Neural cell (in vitro differentiated cells): ENCODE measurements around the gene PLCZ1. TPM values are rescaled to one million over a fixed set of nuclear protein-coding genes. Genes with fewer than 3 reads are reported as not detected.

Experiments
- H2AFZ ChIP-seq: fragments of 200-600, 300-800 bp; sonication (generic), shearing (Covaris generic); 2 replicates; pipeline ENCODE4 v1.6.0; 2014; ENCODE audit warnings: low read depth, mild to moderate bottlenecking, antibody characterized with exemption, low read length, moderate library complexity
- H3F3A ChIP-seq: fragments of 200-600 bp; shearing (Covaris generic); 2 replicates; pipeline ENCODE4 v1.6.1; 2016; ENCODE audit warnings: mild to moderate bottlenecking, moderate library complexity, mixed read lengths, antibody characterized with exemption, low read length; ENCODE audit not compliant: insufficient read depth, poor library complexity, severe bottlenecking
- H3K27ac ChIP-seq: fragments of 200-600, 300-800 bp; sonication (generic), shearing (Covaris generic); 2 replicates; pipeline ENCODE4 v1.5.1; 2014; ENCODE audit warnings: mild to moderate bottlenecking, low read length, moderate library complexity
- H3K27me3 ChIP-seq: fragments of 300-800, 200-600 bp; sonication (generic), shearing (Covaris generic); 2 replicates; pipeline ENCODE4 v1.6.0; 2014; ENCODE audit warnings: mild to moderate bottlenecking, low read depth, low read length, moderate library complexity; ENCODE audit not compliant: insufficient read depth
- H3K36me3 ChIP-seq: fragments of 300-800, 200-600 bp; sonication (generic), shearing (Covaris generic); 2 replicates; pipeline ENCODE4 v1.5.1; 2014; ENCODE audit warnings: mild to moderate bottlenecking, antibody characterized with exemption, low read length, moderate library complexity; ENCODE audit not compliant: insufficient read depth
- H3K4me2 ChIP-seq: fragments of 300-800, 200-600 bp; sonication (generic), shearing (Covaris generic); 2 replicates; pipeline ENCODE4 v1.6.0; 2014; ENCODE audit warnings: mild to moderate bottlenecking, low read length
- H3K4me3 ChIP-seq: fragments of 300-800, 200-600 bp; sonication (generic), shearing (Covaris generic); 2 replicates; pipeline ENCODE4 v1.5.1; 2014; ENCODE audit warnings: mild to moderate bottlenecking, low read length, moderate library complexity
- H3K79me2 ChIP-seq: fragments of 200-600 bp; shearing (Covaris generic); replicated peaks from 2 replicates; pipeline ENCODE4 v1.6.0; 2014; ENCODE audit warnings: mild to moderate bottlenecking, low read length, moderate library complexity; ENCODE audit not compliant: insufficient read depth
- H3K9ac ChIP-seq: fragments of 300-800, 200-600 bp; sonication (generic), shearing (Covaris generic); 2 replicates; pipeline ENCODE4 v1.6.1; 2016; ENCODE audit warnings: mild to moderate bottlenecking, low read length, mixed read lengths
- H3K9me2 ChIP-seq: fragments of 200-600 bp; shearing (Covaris generic); 2 replicates; pipeline ENCODE4 v1.6.1; 2016; ENCODE audit warnings: mild to moderate bottlenecking, low read length, mixed read lengths; ENCODE audit not compliant: insufficient read depth
- H3K9me3 ChIP-seq: fragments of 200-600, 300-800 bp; sonication (generic), shearing (Covaris generic); 2 replicates; pipeline ENCODE4 v1.6.1; 2016; ENCODE audit warnings: mild to moderate bottlenecking, mixed run types, low read length, moderate library complexity, mixed read lengths
- H4K20me1 ChIP-seq: fragments of 200-600 bp; shearing (Covaris generic); 2 replicates; pipeline ENCODE4 v1.6.1; 2016; ENCODE audit warnings: mild to moderate bottlenecking, mixed run types; ENCODE audit not compliant: insufficient read depth
- CTCF ChIP-seq: fragments of 450-650 bp; IDR thresholded peaks from 2 replicates; pipeline ENCODE4 v1.5.1; 2014; ENCODE audit warnings: antibody characterized with exemption, mild to moderate bottlenecking, moderate library complexity; ENCODE audit not compliant: poor library complexity, severe bottlenecking
- EP300 ChIP-seq: fragments of 450-650 bp; conservative IDR thresholded peaks from 2 replicates; pipeline ENCODE4 v1.6.1; 2014; ENCODE audit warnings: antibody characterized with exemption, mild to moderate bottlenecking, moderate library complexity; ENCODE audit not compliant: poor library complexity, severe bottlenecking
- EZH2 ChIP-seq: fragments of 200-600, 300-800 bp; shearing (Covaris generic), sonication (generic); IDR thresholded peaks from 2 replicates; pipeline ENCODE4 v1.6.1; 2014; ENCODE audit warnings: antibody characterized with exemption, low read length, borderline replicate concordance, mild to moderate bottlenecking; ENCODE audit not compliant: insufficient read depth, poor library complexity, severe bottlenecking
- MXI1 ChIP-seq: fragments of 450-650 bp; conservative IDR thresholded peaks from 2 replicates; pipeline ENCODE4 v1.6.1; 2014; ENCODE audit warnings: antibody characterized with exemption, mild to moderate bottlenecking; ENCODE audit not compliant: poor library complexity, severe bottlenecking
- POLR2AphosphoS5 ChIP-seq: IDR thresholded peaks from 2 replicates; pipeline ENCODE4 v1.6.1; 2012
- RAD21 ChIP-seq: fragments of 450-650 bp; conservative IDR thresholded peaks from 2 replicates; pipeline ENCODE4 v1.6.1; 2014; ENCODE audit warnings: antibody characterized with exemption, mild to moderate bottlenecking, moderate library complexity
- SMC3 ChIP-seq: fragments of 450-650 bp; conservative IDR thresholded peaks from 2 replicates; pipeline ENCODE4 v1.6.1; 2014; ENCODE audit warnings: antibody characterized with exemption, mild to moderate bottlenecking, moderate library complexity; ENCODE audit not compliant: poor library complexity
- TAF1 ChIP-seq: IDR thresholded peaks from 2 replicates; pipeline ENCODE4 v1.6.1; 2012; ENCODE audit warnings: low read depth
- polyA plus RNA-seq: library from polyadenylated mRNA; depleted of rRNA; stranded (reverse); fragments of >200 nt; gene quantifications from 2 replicates; pipeline ENCODE4 v1.2.3, GENCODE V29; 2014
- TF ChIP-seq, protein P1 (sequence below): IDR thresholded peaks from 2 replicates; pipeline ENCODE4 v1.6.1; 2012; ENCODE audit warnings: borderline replicate concordance

Gene PLCZ1
- polyA plus RNA-seq, 1 donor from 2014 or later: not detected

GRCh38 chr12:18651525-18651924, 86.3 kb downstream of the PLCZ1 start:
- Histone ChIP-seq H4K20me1 (no peaks in the 10 kb centered on the region), H3K9me3 (no peaks in the 10 kb centered on the region), H3K36me3 (no peaks in the 10 kb centered on the region), H3F3A (no peaks in the 10 kb centered on the region), H3K9me2 (no peaks in the 10 kb centered on the region), H3K27me3 (no peaks in the 10 kb centered on the region), H3K4me3 (no peak overlapping the region), H3K4me2 (no peak overlapping the region), H2AFZ (no peak overlapping the region), H3K27ac (no peak overlapping the region), H3K9ac (no peak overlapping the region), H3K79me2 (no peaks in the 10 kb centered on the region)
- no peak for TF ChIP-seq MXI1
- no peak for TF ChIP-seq EZH2
- TF ChIP-seq EP300: no peak
- TF ChIP-seq TAF1: no peak
- TF ChIP-seq RAD21: no peak
- no peak for TF ChIP-seq SMC3

DNA sequence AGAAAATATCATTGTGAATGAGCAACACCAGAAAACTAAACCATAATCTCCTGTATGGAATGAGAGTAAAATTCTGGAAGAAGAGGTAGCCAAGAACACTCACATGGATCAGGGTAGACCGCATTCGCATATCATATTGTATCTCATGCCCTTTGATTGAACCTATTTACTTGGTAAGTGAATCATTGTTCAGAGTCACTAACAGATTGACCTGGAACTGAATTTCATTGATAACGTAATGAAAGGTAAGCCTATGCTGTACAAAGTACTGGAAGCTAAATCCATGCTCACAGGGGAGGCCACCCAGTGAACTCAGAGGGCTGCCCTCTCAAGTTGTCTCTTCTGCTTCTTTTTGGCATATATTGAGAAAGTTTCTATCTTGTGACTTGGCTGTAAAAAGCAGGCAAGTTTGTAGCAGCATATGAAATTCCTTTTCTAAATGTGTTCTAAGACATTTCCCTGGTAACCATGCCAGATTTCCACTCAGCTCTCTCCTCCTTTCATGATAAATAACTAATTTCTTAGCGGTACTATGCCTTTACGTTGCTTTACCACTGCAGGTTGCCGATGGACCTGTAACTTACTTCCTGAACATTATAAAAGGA, 91.4 kb downstream of the PLCZ1 start:
- Histone ChIP-seq H3K4me2 (no peak overlapping the region), H3F3A (no peaks in the 10 kb centered on the region), H3K36me3 (no peaks in the 10 kb centered on the region), H2AFZ (no peak overlapping the region), H3K27ac (no peak overlapping the region), H3K9ac (no peak overlapping the region), H4K20me1 (no peaks in the 10 kb centered on the region), H3K9me2 (no peaks in the 10 kb centered on the region), H3K27me3 (no peaks in the 10 kb centered on the region), H3K9me3 (no peaks in the 10 kb centered on the region), H3K79me2 (no peaks in the 10 kb centered on the region), H3K4me3 (no peak overlapping the region)
- no peak for TF ChIP-seq TAF1
- no peak for TF ChIP-seq SMC3
- TF ChIP-seq RAD21: no peak
- no peak for TF ChIP-seq EP300
- no peak for TF ChIP-seq EZH2
- no peak for TF ChIP-seq CTCF
- TF ChIP-seq, protein P1, sequence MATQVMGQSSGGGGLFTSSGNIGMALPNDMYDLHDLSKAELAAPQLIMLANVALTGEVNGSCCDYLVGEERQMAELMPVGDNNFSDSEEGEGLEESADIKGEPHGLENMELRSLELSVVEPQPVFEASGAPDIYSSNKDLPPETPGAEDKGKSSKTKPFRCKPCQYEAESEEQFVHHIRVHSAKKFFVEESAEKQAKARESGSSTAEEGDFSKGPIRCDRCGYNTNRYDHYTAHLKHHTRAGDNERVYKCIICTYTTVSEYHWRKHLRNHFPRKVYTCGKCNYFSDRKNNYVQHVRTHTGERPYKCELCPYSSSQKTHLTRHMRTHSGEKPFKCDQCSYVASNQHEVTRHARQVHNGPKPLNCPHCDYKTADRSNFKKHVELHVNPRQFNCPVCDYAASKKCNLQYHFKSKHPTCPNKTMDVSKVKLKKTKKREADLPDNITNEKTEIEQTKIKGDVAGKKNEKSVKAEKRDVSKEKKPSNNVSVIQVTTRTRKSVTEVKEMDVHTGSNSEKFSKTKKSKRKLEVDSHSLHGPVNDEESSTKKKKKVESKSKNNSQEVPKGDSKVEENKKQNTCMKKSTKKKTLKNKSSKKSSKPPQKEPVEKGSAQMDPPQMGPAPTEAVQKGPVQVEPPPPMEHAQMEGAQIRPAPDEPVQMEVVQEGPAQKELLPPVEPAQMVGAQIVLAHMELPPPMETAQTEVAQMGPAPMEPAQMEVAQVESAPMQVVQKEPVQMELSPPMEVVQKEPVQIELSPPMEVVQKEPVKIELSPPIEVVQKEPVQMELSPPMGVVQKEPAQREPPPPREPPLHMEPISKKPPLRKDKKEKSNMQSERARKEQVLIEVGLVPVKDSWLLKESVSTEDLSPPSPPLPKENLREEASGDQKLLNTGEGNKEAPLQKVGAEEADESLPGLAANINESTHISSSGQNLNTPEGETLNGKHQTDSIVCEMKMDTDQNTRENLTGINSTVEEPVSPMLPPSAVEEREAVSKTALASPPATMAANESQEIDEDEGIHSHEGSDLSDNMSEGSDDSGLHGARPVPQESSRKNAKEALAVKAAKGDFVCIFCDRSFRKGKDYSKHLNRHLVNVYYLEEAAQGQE: no peak
- no peak for TF ChIP-seq POLR2AphosphoS5
- TF ChIP-seq MXI1: no peak
